HepG2 (cell line): ENCODE data around the gene EPS8L3.

Source experiments
- CEBPB ChIP-seq: IDR thresholded peaks from 2 replicates; pipeline ENCODE4 v1.6.1; 2011; ENCODE audit warnings: low read depth, low read length, improper control_type of control experiment, borderline replicate concordance
- GABPA ChIP-seq, 2 experiments: IDR thresholded peaks; 2 replicates each; pipeline ENCODE4 v1.6.1; 2011 to 2016; ENCODE audit warnings: low read depth in 2 of 2, low read length in 1 of 2, missing biosample characterization in 1 of 2, missing genetic modification characterization in 1 of 2
- IRF9 ChIP-seq: sonication (generic); formaldehyde crosslinking; IDR thresholded peaks from 2 replicates; pipeline ENCODE4 v1.8.0; 2022; ENCODE audit warnings: missing genetic modification reagents, mild to moderate bottlenecking, borderline replicate concordance
- KLF13 ChIP-seq: sonication (generic); formaldehyde crosslinking; IDR thresholded peaks from 2 replicates; pipeline ENCODE4 v1.4.0; 2020; ENCODE audit warnings: mild to moderate bottlenecking, missing genetic modification reagents
- NR2C2 ChIP-seq: sonication (generic); formaldehyde crosslinking; IDR thresholded peaks from 2 replicates; pipeline ENCODE4 v1.4.0; 2020; ENCODE audit warnings: missing genetic modification reagents, mild to moderate bottlenecking, moderate library complexity, borderline replicate concordance
- POLR2A ChIP-seq, 2 experiments: IDR thresholded peaks; 2 replicates each; pipeline ENCODE4 v1.6.1; 2011; ENCODE audit warnings: low read depth in 2 of 2, low read length in 2 of 2, mild to moderate bottlenecking in 1 of 2, moderate library complexity in 1 of 2; ENCODE audit not compliant: insufficient read depth in 1 of 2
- TBX2 ChIP-seq: sonication (generic); formaldehyde crosslinking; IDR thresholded peaks from 2 replicates; pipeline ENCODE4 v1.5.0; 2020; ENCODE audit warnings: missing genetic modification reagents, mild to moderate bottlenecking, borderline replicate concordance
- TEAD2 ChIP-seq: sonication (generic); formaldehyde crosslinking; IDR thresholded peaks from 2 replicates; pipeline ENCODE4 v1.9.0; 2021; ENCODE audit warnings: missing genetic modification reagents
- ZFP36 ChIP-seq: fragments of 150-350 bp; IDR thresholded peaks from 2 replicates; pipeline ENCODE4 v1.6.1; 2018; ENCODE audit warnings: borderline replicate concordance, low read length, low read depth; ENCODE audit not compliant: partially characterized antibody
- ZNF567 ChIP-seq: sonication (generic); formaldehyde crosslinking; IDR thresholded peaks from 2 replicates; pipeline ENCODE4 v1.8.1; 2023; ENCODE audit warnings: mild to moderate bottlenecking, missing genetic modification reagents, borderline replicate concordance
- ZSCAN29 ChIP-seq: sonication (generic); formaldehyde crosslinking; conservative IDR thresholded peaks from 2 replicates; pipeline ENCODE4 v1.4.0; 2020; ENCODE audit warnings: mild to moderate bottlenecking, missing genetic modification reagents
- TF ChIP-seq, protein P1 (sequence below): sonication (generic); formaldehyde crosslinking; IDR thresholded peaks from 2 replicates; pipeline ENCODE4 v1.5.0; 2020; ENCODE audit warnings: mild to moderate bottlenecking, missing genetic modification reagents, moderate library complexity
- TF ChIP-seq, protein P2 (sequence below): IDR thresholded peaks from 2 replicates; pipeline ENCODE4 v1.6.1; 2016

GRCh38 chr1:109776206-109776835, 12.6 kb upstream of the EPS8L3 start:
- TF ChIP-seq KLF13 (no peak), GABPA (IDR thresholded peaks at IDR 0.05; ENCODE audit: low read depth, low read length) (no peak), GABPA (CRISPR knock-in tag; IDR thresholded peaks at IDR 0.05; ENCODE audit: low read depth) (no peak), TBX2 (no peak), ZSCAN29 (CRISPR knock-in tag) (no peak), CEBPB (no peak), TEAD2 (CRISPR knock-in tag) (no peak), IRF9 (CRISPR knock-in tag) (no peak), ZFP36 (no peak), POLR2A (IDR thresholded peaks at IDR 0.05; ENCODE audit: insufficient read depth in 1 of 2, low read depth in 2 of 2, low read length in 2 of 2) (no peak), ZNF567 (CRISPR knock-in tag) (no peak), NR2C2 (CRISPR knock-in tag) (no peak)
- TF ChIP-seq, protein P1, sequence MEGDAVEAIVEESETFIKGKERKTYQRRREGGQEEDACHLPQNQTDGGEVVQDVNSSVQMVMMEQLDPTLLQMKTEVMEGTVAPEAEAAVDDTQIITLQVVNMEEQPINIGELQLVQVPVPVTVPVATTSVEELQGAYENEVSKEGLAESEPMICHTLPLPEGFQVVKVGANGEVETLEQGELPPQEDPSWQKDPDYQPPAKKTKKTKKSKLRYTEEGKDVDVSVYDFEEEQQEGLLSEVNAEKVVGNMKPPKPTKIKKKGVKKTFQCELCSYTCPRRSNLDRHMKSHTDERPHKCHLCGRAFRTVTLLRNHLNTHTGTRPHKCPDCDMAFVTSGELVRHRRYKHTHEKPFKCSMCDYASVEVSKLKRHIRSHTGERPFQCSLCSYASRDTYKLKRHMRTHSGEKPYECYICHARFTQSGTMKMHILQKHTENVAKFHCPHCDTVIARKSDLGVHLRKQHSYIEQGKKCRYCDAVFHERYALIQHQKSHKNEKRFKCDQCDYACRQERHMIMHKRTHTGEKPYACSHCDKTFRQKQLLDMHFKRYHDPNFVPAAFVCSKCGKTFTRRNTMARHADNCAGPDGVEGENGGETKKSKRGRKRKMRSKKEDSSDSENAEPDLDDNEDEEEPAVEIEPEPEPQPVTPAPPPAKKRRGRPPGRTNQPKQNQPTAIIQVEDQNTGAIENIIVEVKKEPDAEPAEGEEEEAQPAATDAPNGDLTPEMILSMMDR (CRISPR knock-in tag): no peak
- TF ChIP-seq, protein P2, sequence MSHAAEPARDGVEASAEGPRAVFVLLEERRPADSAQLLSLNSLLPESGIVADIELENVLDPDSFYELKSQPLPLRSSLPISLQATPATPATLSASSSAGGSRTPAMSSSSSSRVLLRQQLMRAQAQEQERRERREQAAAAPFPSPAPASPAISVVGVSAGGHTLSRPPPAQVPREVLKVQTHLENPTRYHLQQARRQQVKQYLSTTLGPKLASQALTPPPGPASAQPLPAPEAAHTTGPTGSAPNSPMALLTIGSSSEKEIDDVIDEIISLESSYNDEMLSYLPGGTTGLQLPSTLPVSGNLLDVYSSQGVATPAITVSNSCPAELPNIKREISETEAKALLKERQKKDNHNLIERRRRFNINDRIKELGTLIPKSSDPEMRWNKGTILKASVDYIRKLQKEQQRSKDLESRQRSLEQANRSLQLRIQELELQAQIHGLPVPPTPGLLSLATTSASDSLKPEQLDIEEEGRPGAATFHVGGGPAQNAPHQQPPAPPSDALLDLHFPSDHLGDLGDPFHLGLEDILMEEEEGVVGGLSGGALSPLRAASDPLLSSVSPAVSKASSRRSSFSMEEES (CRISPR knock-in tag): no peak
